UCSD-AML1 (cell line): ENCODE data around the gene STK32C.
"Not testable (repeated sequence)": the region's sequence is repeated elsewhere in the genome, so short reads cannot be mapped to it uniquely, and the experiment has no call there.

Experiments used
- DNase-seq: peaks from one replicate; lab custom pipeline; 2025; ENCODE audit not compliant: unreplicated experiment; lab: John Stamatoyannopoulos, UW

Gene STK32C

DNA sequence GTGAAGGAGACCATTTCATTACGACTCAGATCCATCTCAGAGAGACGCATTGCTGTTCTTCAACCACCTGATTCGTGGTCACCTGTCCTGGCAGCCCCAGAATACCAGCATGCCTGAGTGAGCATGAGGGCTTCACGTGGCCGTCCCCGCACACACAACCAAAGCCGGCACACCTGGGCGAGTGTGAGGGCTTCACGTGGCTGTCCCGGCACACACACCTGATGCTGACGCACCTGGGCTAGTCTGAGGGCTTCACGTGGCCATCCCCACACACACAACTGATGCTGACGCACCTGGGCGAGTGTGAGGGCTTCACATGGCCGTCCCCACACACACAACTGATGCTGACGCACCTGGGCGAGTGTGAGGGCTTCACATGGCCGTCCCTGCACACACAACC is 86.8 kb downstream of the STK32C start:
- not testable (repeated sequence) for DNase-seq

DNA sequence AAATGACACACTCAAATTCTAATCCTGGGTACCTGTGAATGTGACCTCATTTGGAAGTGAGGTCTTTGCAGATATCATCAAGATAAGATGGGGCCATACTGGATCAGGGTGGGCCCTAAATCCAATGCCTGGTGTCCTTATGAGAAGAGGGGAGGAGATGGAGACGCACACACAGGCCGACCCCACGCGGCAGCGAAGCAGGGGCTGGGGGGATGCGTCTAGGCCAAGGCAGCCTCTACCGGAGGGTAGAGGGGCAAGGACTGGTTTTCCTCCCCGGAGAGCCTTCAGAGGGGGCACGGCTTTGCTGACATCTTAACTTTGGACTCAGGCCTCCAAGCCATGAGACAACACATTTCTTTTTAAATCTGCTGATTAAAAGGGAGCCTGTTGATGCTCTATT is 87.7 kb downstream of the STK32C start:
- no peak for DNase-seq

DNA sequence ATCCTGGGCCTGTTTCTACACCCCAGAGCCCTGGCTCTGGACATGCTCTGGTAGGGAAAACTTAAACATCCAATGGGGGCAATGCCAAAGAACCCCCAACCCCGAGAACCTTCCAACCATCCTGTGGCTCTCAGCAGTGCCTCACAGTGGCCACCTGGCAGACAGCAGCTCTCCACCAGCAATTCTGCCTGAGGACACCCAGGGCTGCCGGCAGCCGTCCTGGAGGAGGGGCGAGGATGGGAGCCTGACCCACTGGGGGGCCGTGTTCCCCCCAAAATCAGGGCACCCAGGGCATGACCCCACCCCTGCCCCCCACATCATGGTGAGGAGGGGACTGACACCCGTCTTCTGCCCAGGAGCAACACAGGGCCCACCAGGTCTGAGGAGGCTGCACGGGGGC is 88.3 kb downstream of the STK32C start:
- DNase-seq, result no peak

DNA sequence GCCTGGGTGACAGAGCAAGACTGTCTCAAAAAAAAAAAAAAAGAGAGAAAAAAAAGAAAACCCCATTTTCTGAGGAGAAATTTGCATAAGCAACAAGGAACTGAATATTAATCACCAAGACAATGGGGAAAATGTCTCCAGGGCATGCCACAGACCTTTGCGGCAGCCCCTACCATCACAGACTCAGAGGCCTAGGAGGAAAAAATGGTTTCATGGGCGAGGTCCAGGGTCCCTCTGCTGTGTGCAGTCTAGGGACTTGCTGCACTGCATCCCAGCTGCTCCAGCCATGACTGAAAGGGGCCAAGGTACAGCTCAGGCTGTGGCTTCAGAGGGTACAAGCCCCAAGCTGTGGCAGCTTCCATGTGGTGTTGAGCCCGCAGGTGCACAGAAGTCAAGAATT is 91.3 kb downstream of the STK32C start:
- DNase-seq, result not testable (repeated sequence)

DNA sequence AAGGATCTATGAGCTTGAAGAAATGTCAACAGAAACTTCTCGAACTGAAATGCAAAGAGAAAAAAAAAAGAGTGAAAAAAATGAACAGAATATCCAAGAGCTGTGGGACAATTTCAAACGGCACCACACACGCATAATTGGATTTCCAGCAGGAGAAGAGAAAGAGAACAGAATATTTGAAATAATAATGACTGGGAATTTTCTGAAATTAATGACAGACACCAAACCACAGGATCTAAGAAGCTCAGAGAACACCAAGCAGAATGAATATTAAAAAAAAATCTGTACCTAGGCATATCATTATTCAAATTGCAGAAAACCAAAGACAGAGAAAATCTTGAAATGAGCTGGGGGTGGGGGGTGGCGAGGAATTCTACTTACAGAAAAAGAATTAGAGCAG is 93.8 kb downstream of the STK32C start:
- no peak for DNase-seq

DNA sequence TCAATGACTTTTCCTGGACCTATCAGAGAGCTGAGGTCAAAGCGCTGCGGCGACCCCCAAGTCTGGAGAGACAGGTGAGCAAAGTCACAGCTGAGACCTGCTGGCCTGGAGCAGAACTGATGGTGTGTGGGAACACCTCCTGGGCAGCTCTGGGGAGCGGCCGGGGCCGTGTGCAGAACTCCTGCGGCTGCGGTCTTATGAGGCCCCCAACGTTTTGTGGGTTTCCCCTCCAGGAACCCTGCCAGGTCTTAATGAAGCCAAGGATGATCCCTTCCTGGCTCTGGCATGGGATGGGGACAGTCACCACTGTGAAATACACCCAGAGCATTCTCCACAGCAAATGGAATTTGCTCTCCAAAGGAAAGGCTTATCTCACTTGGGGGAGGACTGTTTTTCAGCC is 94.9 kb downstream of the STK32C start:
- no peak for DNase-seq

DNA sequence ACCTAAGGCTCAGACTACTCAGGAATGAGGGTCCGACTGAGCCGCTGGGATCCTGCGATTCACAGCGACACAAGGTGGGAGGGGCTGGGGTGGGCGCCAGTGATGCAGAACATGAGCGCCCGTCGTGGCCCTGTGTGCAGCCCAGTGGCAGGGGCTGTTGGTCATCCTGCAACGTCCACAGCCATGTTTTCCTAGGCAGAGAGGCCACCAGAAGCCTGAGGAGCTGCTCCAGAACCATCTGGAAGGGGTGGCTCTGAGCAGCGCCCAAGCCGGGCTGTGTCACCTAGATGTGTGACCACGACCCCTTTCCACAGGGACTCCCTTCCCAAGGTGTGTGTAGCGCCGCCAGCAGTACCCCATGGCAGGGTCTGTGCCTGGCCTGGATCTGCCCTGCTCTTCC is 96.5 kb downstream of the STK32C start:
- no peak for DNase-seq

DNA sequence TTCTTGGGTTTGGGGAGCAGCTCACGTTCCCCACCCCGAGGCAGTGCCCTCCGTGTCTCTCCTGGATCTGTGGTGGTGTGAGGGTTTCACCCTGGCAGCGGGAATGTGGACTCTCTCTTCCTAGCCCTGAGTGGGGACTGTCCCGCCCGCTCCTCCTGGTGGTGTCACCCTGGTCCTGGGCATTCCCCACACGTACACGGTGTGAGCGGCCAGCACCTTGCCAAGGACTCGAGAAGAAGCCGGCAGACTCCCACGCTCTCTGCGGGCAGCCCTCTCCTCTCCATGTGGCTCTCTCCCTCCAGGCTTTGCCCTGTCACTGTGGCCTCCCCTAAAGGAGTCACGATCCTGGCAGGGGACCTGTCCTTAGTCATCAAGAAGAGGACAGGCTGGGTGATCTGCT is 97.0 kb downstream of the STK32C start:
- no peak for DNase-seq

DNA sequence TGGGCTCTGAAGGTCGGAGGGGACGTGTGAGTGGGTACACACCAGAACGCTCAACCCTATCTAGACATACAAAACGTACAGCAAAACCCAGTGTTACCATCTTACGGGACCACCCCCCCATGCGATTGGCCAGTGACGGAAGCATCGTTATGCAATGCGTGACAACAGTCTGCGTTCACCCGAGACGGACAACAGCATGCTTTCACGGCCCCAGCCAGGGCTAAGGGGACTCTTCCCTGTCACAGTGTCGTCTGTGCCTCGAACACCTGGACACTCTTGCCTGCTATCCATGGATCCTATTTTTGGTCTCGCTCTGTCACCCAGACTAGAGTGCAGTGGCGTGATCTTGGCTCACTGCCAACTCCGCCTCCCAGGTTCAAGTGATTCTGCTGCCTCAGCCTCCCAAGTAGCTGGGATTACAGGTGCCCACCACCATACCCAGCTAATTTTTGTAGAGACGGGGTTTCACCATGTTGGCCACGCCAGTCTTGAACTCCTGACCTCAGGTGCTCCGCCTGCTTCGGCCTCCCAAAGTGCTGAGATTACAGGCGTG is 97.7 kb downstream of the STK32C start:
- DNase-seq, result no peak

DNA sequence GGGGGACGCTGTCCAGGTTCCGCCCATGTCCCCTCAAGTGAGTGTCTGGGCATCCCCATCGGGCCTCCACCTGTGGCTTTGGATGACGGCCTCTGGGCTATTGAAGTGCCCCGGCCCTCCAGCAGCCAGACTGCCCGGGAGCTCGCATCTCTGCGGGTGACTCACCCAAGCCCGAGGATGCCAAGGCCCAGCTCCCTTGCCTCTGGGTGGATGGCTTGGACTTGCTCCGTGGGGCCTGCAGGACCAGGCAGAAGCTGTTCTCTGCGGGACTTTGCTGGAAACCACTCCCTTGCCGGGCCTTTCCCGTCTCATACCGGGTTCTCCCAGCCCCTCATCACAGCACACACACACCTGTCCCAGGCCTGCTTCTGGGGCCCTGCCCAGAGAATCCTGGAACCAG is 98.6 kb downstream of the STK32C start:
- DNase-seq, result no peak

DNA sequence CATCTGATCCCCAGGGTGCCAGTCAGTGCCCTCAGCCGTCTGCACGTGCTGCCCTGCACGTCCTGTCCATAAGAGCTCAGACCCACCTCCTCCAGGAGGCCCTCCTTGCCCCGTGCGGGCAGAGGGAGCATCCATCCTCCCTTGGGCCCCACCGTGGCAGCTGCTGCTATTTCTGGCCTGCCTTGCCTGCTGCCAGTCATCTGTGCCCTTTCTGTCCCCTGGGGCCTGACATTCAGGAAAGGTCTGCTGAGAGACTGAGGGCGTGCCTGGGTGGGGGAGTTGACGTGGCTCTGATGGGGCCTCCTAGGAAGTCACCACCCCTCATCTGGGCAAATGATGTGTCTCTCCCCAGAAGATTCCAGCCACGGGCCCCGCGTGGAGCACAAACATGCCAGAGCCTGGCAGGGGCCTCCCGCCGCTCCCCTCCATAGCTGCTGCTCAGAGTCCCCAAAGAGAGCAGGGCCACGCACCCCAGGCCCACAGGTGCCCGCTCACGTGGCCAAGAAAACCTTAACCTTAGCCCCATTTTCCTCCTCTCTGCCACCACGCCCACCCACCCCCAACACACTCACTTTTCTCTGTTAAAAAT is 99.2 kb downstream of the STK32C start:
- no peak for DNase-seq

DNA sequence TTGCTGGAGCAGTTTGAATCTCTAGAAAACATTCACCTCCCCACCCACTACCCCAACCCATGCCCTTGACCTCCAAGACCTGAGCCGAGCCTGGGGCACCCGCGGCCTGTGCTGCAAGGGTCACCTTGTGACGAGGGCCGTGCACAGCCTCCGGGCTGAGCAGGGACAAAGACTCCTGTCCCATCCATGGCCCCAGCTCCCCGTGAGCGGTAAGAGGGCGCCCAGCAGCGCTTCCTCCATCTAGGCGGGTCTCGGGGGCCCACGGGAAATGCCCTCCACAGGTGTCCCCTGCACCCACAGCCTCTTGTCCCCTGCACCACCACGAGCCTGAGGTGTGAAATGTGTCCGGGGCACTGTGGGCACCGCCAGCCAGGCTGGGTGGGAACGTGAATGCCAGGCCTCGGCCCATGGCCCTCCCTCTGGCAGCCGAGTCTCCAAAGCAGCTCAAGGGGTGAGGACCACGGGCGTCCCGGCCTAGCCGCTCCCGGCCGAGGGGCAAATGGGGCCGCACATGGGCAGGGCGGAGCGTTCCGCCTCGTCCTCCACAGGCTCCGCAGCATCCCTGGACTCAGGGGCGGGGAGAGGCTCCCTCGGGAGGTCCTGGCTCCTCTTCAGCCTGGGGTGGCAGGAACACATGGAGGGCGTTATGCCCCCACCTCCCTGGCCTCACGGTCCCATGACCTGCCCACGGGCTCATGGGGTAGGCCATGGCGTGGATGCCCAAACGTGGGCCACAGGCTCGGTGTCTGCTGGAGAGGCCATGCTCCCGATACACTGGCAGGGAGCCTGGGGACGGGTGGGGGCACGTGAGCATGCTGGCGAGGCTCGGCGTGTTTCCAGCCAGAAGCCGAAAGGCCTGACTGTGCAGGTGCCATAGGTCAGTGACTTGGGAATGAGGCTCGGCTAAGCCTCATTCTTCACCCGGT is 100.0 kb downstream of the STK32C start:
- no peak for DNase-seq

DNA sequence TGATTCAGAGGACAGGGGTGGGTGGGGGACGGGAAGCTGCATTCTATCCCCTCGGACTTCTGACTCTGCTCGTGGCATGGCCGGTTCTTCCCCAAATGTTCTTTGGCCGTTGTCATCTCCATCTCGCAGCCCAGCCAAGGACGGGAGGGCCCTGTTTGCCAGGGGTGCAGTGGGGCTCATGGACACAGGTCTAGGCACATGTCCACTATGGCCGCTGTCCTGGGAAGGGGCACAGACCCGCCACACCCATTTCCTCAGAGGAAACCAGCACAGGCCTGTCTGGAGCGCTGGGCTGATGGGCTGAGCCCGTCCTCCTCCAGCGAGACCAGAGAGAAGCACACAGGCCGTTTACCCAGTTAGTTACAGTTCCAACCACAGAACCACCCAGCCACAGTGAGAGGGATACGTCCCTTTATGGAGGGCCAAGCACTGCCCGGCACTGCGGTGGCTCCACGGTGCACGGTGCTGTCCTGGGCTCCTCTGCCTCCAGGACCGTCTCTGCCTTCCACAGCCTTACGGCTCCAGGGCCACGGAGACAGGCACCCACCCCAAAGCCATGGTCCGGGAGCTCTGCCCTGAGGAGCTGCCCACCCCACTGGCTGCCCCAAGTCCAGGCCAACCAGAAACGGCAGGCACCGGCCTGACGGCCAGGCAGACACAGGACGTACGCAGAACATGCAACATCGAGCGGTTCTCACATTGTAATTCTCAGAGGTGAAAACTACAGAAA is 100.8 kb downstream of the STK32C start:
- no peak for DNase-seq

DNA sequence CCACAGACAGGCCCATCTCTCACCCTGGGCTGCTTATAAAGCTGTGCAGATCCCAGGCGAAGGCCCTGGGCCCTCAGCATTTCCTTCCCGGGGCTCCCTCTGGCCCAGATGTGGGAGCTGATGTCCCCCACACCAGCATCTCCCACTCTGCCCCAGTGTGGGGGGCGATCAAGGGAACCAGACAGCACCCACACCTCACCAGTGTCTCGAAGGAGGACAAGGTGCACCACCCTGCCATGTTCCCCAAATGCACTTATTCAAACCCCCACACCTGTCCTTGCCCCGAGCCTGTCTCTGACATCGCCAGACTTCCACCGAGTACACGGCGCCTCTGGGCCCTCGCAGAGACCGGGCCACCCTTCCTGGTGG is 101.4 kb downstream of the STK32C start:
- no peak for DNase-seq

DNA sequence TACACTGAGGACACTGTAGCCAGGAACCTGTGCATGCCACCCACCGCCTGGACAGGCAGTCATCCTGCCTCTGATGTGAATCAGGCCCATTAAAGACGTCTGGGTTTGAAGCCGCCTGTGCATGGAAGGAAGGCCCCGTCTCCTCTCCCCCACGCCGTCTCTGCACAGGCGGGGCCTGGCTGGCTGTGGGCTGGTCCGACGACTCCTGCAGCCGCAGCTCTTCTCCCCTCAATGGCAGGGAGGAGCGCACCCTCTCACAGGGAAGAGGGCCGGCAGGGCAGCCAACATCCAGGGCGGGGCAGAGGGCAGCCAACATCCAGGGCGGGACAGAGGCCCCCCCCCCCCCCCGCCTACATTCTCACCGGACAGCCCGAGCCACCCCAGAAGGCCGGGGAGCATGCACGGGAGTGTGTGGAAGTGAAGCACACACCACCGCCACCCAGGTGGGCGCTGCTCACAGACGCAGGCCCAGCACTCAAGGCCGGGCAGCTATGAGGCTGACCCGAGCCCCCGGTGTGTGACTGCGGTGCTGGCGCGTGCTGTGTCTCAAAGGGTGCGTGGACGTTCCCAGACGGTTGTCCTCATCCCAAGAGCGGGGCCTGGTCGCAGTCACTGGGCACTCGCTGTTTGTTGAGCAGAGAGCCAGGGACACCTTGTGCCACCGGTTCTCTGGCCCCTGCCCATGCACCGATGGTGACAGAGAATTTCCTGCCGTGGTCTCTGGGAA is 101.9 kb downstream of the STK32C start:
- DNase-seq, result no peak

DNA sequence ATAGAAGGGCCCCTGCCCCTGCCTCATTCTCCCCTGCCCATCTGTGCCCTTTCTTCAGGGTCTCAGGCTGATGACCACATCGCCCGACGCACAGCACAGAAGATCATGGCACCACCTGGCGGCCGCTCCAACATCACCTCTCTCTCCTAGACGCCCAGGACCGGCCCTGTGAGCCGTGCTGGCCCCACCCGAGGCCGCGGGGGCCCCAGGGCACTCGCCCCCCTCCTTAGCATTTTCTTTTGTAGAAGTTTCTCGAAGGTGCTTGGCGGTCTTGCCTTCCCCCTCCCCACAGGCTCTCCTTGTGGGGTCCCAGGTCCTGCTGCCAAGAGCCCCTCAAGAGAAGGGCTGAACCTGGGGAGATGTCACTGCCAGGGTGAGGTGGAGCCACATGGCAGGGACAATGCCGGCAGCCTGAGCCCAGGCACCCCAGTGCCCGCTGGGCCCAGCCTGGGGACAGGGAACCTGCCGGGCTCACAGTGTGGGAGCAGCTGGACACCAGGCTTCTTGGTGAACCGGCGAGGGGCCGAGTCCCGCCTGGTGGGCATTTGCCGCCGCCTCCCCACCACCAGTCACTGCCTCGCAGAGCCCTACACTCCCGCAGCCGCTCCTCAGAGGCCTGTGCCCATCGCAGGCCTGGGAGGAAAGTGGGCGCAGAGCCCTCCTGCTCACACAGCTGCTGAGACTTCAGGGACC is 102.8 kb downstream of the STK32C start:
- no peak for DNase-seq

DNA sequence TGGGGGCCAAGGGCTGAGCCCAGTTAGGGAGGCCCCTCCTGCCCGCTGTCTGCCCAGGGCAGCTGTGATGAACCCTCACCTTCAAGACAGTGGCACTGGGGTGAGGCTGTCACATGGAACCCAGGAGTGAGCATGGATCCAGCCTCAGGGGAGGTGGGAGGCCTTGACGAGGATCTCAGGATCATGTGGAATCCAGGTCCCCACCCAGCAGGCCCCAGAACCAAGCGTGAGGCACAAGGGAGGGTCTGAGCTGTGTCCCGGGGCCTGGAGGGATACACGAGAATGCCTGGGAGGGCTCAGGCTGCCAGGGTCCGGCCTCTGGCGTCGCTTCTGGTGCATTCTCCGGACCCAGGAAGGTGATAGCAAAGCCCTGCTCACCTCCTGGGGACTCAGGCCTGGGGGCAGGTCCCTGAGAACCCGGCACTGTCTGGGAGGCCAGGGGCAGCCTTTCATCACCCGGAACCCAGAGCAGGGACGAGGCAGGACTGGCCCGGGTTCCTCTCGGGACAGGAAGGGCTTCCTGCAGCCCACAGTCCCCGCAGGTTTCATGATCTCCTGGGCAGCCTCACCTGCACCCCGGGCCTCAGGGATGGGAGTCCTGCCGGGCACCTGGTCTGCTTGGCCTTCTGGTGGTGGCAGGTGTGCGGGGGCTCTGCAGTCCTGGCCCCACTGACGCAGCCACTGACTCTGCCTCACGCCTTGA is 103.5 kb downstream of the STK32C start:
- DNase-seq, result no peak

DNA sequence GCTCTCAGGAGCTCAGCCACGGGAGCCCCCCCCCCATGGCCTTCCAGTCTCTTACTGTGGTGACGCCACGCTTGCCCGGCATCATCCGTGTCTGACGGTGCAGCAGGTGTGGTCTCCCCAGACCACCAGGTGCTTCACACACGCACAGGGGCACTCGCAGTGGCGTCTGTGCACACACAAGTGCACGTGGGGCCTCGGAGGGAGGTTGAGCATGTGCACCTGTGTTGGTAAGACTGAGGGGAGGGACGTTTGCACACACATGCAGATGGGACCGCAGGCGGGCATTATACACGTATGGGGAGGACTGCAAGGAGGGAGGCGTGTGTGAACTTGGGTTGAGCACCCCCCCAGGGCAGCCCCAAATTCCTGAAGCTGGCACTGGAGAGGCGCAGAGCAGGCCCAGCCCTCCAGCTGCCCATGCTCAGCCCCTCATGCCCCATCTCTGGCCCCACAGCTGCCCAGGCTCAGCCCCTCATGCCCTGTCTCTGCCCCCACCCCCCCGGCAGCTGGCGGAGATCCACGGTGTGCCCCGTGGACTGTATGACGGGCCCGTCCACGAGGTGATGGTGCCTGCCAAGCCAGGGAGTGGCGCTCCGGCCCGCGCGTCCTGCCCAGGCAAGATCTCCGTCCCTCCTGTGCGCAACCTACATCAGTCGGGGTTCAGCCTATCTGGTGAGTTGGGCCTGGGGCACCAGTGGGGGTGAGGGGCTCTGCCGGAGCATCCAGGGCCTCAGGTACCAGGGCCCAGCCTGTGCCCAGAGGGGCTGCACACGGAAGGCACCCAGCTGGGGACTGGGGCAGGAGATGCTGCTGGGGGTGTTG is 104.3 kb downstream of the STK32C start:
- DNase-seq, result no peak
